OCI-LY1 (cell line): ENCODE results near the gene SRP14.

Source experiments
- H2AFZ ChIP-seq: fragments of 200-600 bp; sonication (generic), shearing (Covaris generic); 2 replicates; pipeline ENCODE4 v1.6.0; 2014; ENCODE audit warnings: antibody characterized with exemption, mild to moderate bottlenecking, low read length
- H3F3A ChIP-seq: fragments of 200-600 bp; sonication (generic), shearing (Covaris generic); 2 replicates; pipeline ENCODE4 v1.6.0; 2014; ENCODE audit warnings: mild to moderate bottlenecking, antibody characterized with exemption, low read length, moderate library complexity; ENCODE audit not compliant: insufficient read depth
- H3K27ac ChIP-seq: fragments of 200-600 bp; sonication (generic); 2 replicates; pipeline ENCODE4 v1.5.1; 2014; ENCODE audit warnings: low read length, mixed run types, mild to moderate bottlenecking, low read depth; ENCODE audit not compliant: poor library complexity, severe bottlenecking
- H3K27me3 ChIP-seq: fragments of 200-600 bp; sonication (generic); 2 replicates; pipeline ENCODE4 v1.6.0; 2014; ENCODE audit warnings: antibody characterized with exemption, mild to moderate bottlenecking, low read length, moderate library complexity; ENCODE audit not compliant: insufficient read depth
- H3K36me3 ChIP-seq: fragments of 200-600 bp; sonication (generic); 2 replicates; pipeline ENCODE4 v1.6.1; 2014; ENCODE audit warnings: mild to moderate bottlenecking, antibody characterized with exemption, low read length, moderate library complexity, mixed read lengths; ENCODE audit not compliant: insufficient read depth
- H3K4me1 ChIP-seq: fragments of 200-600 bp; sonication (generic); 2 replicates; pipeline ENCODE4 v1.5.1; 2014; ENCODE audit warnings: mild to moderate bottlenecking, low read length, moderate library complexity; ENCODE audit not compliant: insufficient read depth, severe bottlenecking
- H3K4me2 ChIP-seq: fragments of 200-600 bp; sonication (generic), shearing (Covaris generic); 2 replicates; pipeline ENCODE4 v1.6.1; 2014; ENCODE audit warnings: low read length
- H3K4me3 ChIP-seq: fragments of 200-600 bp; sonication (generic); 2 replicates; pipeline ENCODE4 v1.5.1; 2014; ENCODE audit warnings: low read length, low read depth, mild to moderate bottlenecking, mixed read lengths; ENCODE audit not compliant: poor library complexity, severe bottlenecking
- H3K79me2 ChIP-seq: fragments of 200-600 bp; shearing (Covaris generic); 2 replicates; pipeline ENCODE4 v1.6.1; 2016; ENCODE audit warnings: mixed run types, low read length, mixed read lengths; ENCODE audit not compliant: insufficient read depth
- H3K9ac ChIP-seq: fragments of 200-600 bp; sonication (generic), shearing (Covaris generic); 2 replicates; pipeline ENCODE4 v1.6.1; 2014; ENCODE audit warnings: mild to moderate bottlenecking, low read length, mixed read lengths
- H3K9me2 ChIP-seq: fragments of 200-600 bp; sonication (generic), shearing (Covaris generic); 2 replicates; pipeline ENCODE4 v1.6.1; 2014; ENCODE audit warnings: low read depth, mild to moderate bottlenecking, low read length, mixed read lengths
- H3K9me3 ChIP-seq: fragments of 200-600 bp; shearing (Covaris generic); 2 replicates; pipeline ENCODE4 v1.6.1; 2014; ENCODE audit warnings: low read length, mixed read lengths
- H4K20me1 ChIP-seq: fragments of 200-600 bp; sonication (generic), shearing (Covaris generic); 2 replicates; pipeline ENCODE4 v1.6.0; 2016; ENCODE audit warnings: mild to moderate bottlenecking, low read length; ENCODE audit not compliant: insufficient read depth
- CTCF ChIP-seq: fragments of 200-600 bp; sonication (generic), shearing (Covaris generic); IDR thresholded peaks from 2 replicates; pipeline ENCODE4 v1.5.1; 2017; ENCODE audit warnings: mild to moderate bottlenecking, antibody characterized with exemption, low read length, moderate library complexity, mixed read lengths
- EZH2 ChIP-seq: fragments of 200-600 bp; sonication (generic), shearing (Covaris generic); IDR thresholded peaks from 2 replicates; pipeline ENCODE4 v1.8.0; 2017; ENCODE audit warnings: borderline replicate concordance, mixed run types, mild to moderate bottlenecking, antibody characterized with exemption, low read length, moderate library complexity, mixed read lengths

The SRP14 gene

GRCh38 chr15:40032125-40032839 lies 6.7 kb downstream of the SRP14 start:
- Histone ChIP-seq H3F3A (no peaks in the 10 kb centered on the region; the same call in 1 of the 2 replicates), H3K4me1 (no peaks in the 10 kb centered on the region), H3K27ac (no peak overlapping the region), H2AFZ (no peak overlapping the region), H3K79me2 (no peaks in the 10 kb centered on the region), H3K27me3 (no peaks in the 10 kb centered on the region), H4K20me1 (no peaks in the 10 kb centered on the region), H3K4me3 (no peak overlapping the region), H3K9ac (no peak overlapping the region), H3K9me3 (no peaks in the 10 kb centered on the region), H3K4me2 (no peak overlapping the region), H3K36me3 (peaks cover 95% of the 10 kb centered on the region), H3K9me2 (no peaks in the 10 kb centered on the region)
- TF ChIP-seq EZH2 (no peak), CTCF (no peak)

- no peaks in the 10 kb centered on the region for H3K79me2 ChIP-seq
- H3K36me3 ChIP-seq: peaks cover 96% of the 10 kb centered on the region
Measured at GRCh38 chr15:40031300-40031699, 7.7 kb downstream of the SRP14 start.

GRCh38 chr15:40029979-40030893 lies 8.7 kb downstream of the SRP14 start:
- Histone ChIP-seq H3K4me1 (no peaks in the 10 kb centered on the region), H3K27me3 (no peaks in the 10 kb centered on the region), H2AFZ (no peak overlapping the region), H4K20me1 (no peaks in the 10 kb centered on the region), H3K9me3 (no peaks in the 10 kb centered on the region), H3F3A (no peaks in the 10 kb centered on the region; the same call in 1 of the 2 replicates), H3K79me2 (no peaks in the 10 kb centered on the region), H3K4me3 (no peak overlapping the region), H3K9me2 (no peaks in the 10 kb centered on the region), H3K27ac (no peak overlapping the region), H3K36me3 (peaks cover 96% of the 10 kb centered on the region), H3K9ac (no peak overlapping the region), H3K4me2 (no peak overlapping the region)
- peak; percentile 82 for TF ChIP-seq CTCF
- TF ChIP-seq EZH2: no peak

More at GRCh38 chr15:40031300-40031699, 7.7 kb downstream of the SRP14 start:
- H2AFZ ChIP-seq: no peak overlapping the region
- TF ChIP-seq CTCF: no peak
- no peak for TF ChIP-seq EZH2
- H3F3A ChIP-seq: no peaks in the 10 kb centered on the region; the same call in 1 of the 2 replicates
- no peaks in the 10 kb centered on the region for H3K4me1 ChIP-seq
- no peaks in the 10 kb centered on the region for H3K27me3 ChIP-seq
- H3K4me2 ChIP-seq: no peak overlapping the region
- H3K9me3 ChIP-seq: no peaks in the 10 kb centered on the region
- H3K4me3 ChIP-seq: no peak overlapping the region
- no peak overlapping the region for H3K9ac ChIP-seq
- H3K9me2 ChIP-seq: no peaks in the 10 kb centered on the region
- H3K27ac ChIP-seq: no peak overlapping the region
- H4K20me1 ChIP-seq: no peaks in the 10 kb centered on the region
